Measurements from ENCODE around the gene CD47. TPM values are rescaled to one million over a fixed set of nuclear protein-coding genes. Genes with fewer than 3 reads are reported as not detected.

CD47 gene
- 80.4 and 152 TPM in 2 replicates for total RNA-seq

DNA sequence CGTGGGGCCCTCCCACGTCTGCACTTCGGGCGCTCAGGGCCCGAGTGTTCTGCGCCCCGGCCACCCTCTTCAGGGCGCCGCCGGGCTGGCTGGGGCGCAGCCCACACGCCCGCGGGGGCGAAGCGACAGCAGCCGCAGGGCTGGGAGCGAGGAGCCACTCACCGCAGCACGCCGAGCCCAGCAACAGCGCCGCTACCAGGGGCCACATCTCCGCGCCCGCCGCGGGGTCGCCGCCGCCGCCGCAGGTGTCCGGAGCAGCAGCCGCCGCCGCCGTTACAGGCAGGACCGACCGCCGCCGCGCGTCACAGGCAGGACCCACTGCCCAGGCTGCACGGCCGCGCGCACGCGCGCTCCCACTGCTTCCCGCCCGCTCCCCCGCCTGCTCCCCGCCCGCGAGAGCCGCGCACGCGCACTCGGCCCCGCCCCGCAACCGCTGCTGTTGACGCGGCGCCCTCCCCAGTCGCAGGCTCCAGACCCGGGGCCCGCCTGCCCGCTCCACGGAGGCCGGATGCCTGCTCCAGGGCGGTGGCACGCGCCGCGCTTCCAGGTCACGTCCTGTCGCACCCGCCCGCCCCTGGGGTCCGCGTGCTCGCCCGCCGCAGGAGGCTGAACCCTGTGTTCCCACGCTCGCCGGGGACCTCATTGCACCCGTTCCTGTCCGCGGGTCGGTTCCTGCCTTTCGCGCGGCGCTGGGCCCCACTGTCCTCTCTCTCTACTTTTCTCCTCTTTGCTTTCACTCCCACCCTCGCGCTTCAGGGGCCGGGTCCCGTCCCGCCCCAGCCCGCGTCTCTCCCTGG is at the start of gene CD47:
Gene CD47 (minus strand): TSS at position 331 of the 797 bp plus-strand sequence. CDS start 123 bp downstream, at position 208.

Other genes with a start within 250 kb of the CD47 start
- 92.0 and 94.8 TPM in 2 replicates for gene IFT57, start 131.4 kb upstream of the CD47 start, total RNA-seq
- not detected in 2 replicates for gene HHLA2, start 205.5 kb upstream of the CD47 start, total RNA-seq